ENCODE data around the gene PCDHA3.
"Not testable (repeated sequence)": the region's sequence is repeated elsewhere in the genome, so short reads cannot be mapped to it uniquely, and the experiment has no call there.

The PCDHA3 gene

DNA sequence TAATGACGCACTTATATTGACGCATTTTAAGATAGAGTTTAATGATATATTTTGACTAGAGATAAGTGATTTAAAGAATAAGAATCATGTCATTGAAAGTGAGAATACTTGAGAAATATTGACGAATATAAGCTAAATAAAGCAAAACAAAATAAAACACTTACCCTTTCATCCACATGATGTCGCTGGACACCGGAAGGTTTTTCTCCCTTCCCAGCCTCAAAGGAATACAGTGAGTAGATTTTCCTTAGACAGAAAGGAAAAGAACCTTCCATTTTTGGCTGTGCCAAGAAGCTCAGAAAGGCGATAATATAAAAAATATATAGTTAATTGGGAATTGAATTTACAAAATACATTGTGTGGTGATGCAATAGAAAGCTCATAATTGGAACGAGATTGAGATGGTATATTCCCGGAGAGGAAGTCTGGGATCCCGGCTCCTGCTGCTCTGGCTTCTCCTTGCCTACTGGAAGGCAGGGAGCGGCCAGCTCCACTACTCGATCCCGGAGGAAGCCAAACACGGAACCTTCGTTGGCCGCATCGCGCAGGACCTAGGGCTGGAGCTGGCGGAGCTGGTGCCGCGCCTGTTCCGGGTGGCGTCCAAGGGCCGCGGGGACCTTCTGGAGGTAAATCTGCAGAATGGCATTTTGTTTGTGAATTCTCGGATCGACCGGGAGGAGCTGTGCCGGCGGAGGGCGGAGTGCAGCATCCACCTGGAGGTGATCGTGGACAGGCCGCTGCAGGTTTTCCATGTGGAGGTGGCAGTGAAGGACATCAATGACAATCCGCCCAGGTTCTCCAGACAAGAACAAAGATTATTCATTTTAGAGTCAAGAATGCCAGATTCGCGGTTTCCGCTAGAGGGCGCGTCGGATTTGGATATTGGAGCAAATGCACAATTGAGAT is 20.8 kb downstream of the PCDHA3 start, which contains the start of gene PCDHA5:
PCDHA5 (plus strand) TSS at position 239 of the 906 bp plus-strand sequence.
- peak; percentile 47 for DNase-seq (ENCODE audit: low spot score)

DNA sequence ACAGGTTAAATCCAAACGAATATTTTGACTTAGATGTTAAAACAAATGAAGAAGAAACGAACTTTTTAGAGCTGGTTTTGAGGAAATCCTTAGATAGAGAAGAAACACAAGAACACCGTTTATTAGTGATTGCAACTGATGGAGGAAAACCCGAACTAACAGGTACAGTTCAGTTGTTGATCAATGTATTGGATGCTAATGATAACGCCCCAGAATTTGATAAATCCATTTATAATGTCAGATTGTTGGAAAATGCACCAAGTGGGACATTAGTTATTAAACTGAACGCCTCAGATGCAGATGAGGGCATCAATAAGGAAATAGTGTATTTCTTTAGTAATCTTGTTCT is 21.4 kb downstream of the PCDHA3 start:
- no peak for DNase-seq (ENCODE audit: low spot score)

DNA sequence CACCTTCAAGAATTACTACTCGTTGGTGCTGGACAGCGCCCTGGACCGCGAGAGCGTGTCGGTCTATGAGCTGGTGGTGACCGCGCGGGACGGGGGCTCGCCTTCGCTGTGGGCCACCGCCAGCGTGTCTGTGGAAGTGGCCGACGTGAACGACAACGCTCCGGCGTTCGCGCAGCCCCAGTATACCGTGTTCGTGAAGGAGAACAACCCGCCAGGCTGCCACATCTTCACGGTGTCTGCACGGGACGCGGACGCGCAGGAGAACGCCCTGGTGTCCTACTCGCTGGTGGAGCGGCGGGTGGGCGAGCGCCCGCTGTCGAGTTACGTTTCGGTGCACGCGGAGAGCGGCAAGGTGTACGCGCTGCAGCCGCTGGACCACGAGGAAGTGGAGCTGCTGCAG is 22.1 kb downstream of the PCDHA3 start:
- not testable (repeated sequence) for DNase-seq (ENCODE audit: low spot score)

DNA sequence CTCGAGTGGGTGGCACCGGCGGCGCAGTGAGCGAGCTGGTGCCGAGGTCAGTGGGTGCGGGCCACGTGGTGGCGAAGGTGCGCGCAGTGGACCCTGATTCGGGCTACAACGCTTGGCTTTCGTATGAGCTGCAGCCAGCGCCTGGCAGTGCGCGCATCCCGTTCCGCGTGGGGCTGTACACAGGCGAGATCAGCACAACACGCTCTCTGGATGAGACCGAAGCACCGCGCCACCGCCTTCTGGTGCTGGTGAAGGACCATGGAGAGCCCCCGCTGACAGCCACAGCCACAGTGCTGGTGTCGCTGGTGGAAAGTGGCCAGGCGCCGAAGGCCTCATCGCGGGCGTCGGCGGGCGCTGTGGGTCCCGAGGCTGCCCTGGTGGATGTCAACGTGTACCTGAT is 22.6 kb downstream of the PCDHA3 start:
- DNase-seq (ENCODE audit: low spot score) = no peak

DNA sequence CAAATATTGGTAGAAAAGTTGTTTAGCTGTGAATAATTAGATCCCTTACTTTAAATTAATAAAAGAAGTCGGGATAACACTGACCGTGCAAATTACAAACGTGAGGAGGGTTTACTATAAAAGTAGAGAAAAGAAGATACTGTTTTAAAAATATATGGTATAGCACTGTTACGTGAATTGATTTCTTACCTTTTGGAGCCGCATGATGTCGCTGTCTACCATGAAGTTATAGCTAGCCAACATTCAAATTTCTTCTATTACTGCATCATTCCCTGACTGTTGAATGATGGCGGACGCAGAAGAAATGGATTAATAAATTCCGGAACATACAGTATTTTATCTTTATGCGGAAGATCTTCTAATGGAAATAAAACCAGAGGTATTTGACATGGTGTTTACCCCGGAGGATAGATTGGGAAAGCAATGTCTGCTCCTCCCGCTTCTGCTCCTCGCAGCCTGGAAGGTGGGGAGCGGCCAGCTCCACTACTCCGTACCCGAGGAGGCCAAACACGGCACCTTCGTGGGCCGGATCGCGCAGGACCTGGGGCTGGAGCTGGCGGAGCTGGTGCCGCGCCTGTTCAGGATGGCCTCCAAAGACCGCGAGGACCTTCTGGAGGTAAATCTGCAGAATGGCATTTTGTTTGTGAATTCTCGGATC is 27.0 kb downstream of the PCDHA3 start, which contains the start of gene PCDHA6:
PCDHA6 (plus strand) TSS at position 257 of the 658 bp plus-strand sequence; CDS start at position 389, 132 bp downstream.
- DNase-seq (ENCODE audit: low spot score) = no peak

DNA sequence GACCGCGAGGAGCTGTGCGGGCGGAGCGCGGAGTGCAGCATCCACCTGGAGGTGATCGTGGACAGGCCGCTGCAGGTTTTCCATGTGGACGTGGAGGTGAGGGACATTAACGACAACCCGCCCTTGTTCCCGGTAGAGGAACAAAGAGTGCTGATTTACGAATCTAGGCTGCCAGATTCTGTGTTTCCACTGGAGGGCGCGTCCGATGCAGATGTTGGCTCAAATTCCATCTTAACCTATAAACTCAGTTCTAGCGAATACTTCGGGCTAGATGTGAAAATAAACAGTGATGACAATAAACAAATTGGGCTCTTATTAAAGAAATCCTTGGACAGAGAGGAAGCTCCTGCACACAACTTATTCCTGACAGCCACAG is 27.5 kb downstream of the PCDHA3 start:
- DNase-seq (ENCODE audit: low spot score) = no peak

DNA sequence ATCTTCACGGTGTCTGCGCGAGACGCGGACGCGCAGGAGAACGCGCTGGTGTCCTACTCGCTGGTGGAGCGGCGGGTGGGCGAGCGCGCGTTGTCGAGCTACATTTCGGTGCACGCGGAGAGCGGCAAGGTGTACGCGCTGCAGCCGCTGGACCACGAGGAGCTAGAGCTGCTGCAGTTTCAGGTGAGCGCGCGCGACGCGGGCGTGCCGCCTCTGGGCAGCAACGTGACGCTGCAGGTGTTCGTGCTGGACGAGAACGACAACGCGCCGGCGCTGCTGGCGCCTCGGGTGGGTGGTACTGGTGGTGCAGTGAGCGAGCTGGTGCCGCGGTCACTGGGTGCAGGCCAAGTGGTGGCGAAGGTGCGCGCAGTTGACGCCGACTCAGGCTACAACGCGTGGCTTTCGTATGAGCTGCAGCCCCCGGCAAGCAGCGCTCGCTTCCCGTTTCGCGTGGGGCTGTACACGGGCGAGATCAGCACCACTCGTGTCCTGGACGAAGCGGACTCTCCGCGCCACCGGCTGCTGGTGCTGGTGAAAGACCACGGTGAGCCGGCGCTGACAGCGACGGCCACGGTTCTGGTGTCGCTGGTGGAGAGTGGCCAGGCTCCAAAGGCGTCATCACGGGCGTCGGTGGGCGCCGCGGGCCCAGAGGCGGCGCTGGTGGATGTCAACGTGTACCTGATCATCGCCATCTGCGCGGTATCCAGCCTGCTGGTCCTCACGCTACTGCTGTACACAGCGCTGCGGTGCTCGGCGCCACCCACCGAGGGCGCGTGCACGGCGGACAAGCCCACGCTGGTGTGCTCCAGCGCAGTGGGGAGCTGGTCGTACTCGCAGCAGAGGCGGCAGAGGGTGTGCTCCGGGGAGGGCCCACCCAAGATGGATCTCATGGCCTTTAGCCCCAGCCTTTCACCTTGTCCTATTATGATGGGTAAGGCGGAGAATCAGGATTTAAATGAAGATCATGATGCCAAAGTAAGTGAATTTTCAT is 28.9 kb downstream of the PCDHA3 start:
- DNase-seq (ENCODE audit: low spot score) = not testable (repeated sequence)

DNA sequence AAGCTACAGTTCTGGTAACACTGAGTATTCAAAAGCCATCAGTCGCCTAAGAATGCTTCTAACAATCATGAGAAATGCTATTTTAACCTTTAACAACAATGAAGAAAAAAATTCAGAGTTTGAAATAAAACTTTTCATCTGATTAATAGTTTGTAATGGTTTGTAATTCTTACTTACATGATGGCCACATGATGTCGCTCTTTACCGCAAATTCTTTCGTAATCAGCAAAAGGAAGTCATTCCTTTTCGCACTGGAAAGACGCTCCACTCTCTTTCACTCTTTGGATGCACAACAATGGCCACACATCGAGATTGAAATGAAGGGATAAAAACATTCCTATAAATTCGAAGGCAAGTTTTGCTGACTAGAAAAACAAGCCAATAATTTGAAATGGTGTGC is 33.1 kb downstream of the PCDHA3 start, which contains the start of gene PCDHA7:
PCDHA7 (plus strand) TSS at position 277 of the 400 bp plus-strand sequence; CDS start at position 392, 115 bp downstream.
- no peak for DNase-seq (ENCODE audit: low spot score)

DNA sequence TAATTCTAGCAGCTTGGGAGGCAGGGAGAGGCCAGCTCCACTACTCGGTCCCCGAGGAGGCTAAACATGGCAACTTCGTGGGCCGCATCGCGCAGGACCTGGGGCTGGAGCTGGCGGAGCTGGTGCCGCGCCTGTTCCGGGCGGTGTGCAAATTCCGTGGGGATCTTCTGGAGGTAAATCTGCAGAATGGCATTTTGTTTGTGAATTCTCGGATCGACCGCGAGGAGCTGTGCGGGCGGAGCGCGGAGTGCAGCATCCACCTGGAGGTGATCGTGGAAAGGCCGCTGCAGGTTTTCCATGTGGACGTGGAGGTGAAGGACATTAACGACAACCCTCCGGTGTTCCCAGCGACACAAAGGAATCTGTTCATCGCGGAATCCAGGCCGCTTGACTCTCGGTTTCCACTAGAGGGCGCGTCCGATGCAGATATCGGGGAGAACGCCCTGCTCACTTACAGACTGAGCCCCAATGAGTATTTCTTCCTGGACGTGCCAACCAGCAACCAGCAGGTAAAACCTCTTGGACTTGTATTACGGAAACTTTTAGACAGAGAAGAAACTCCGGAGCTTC is 33.7 kb downstream of the PCDHA3 start:
- not testable (repeated sequence) for DNase-seq (ENCODE audit: low spot score)

DNA sequence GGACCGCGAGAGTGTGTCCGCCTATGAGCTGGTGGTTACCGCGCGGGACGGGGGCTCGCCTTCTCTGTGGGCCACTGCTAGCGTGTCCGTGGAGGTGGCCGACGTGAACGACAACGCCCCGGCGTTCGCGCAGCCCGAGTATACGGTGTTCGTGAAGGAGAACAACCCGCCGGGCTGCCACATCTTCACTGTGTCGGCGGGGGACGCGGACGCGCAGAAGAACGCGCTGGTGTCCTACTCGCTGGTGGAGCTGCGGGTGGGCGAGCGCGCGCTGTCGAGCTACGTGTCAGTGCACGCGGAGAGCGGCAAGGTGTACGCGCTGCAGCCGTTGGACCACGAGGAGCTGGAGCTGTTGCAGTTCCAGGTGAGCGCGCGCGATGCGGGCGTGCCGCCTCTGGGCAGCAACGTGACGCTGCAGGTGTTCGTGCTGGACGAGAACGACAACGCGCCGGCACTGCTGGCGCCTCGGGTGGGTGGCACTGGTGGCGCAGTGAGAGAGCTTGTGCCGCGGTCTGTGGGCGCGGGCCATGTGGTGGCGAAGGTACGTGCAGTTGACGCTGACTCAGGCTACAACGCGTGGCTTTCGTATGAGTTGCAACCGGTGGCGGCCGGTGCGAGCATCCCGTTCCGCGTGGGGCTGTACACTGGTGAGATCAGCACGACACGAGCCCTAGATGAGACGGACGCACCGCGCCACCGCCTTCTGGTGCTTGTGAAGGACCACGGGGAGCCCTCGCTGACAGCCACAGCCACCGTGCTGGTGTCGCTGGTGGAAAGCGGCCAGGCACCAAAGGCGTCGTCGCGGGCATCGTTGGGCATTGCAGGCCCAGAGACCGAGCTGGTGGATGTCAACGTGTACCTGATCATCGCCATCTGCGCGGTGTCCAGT is 35.0 kb downstream of the PCDHA3 start:
- DNase-seq (ENCODE audit: low spot score) = no peak

DNA sequence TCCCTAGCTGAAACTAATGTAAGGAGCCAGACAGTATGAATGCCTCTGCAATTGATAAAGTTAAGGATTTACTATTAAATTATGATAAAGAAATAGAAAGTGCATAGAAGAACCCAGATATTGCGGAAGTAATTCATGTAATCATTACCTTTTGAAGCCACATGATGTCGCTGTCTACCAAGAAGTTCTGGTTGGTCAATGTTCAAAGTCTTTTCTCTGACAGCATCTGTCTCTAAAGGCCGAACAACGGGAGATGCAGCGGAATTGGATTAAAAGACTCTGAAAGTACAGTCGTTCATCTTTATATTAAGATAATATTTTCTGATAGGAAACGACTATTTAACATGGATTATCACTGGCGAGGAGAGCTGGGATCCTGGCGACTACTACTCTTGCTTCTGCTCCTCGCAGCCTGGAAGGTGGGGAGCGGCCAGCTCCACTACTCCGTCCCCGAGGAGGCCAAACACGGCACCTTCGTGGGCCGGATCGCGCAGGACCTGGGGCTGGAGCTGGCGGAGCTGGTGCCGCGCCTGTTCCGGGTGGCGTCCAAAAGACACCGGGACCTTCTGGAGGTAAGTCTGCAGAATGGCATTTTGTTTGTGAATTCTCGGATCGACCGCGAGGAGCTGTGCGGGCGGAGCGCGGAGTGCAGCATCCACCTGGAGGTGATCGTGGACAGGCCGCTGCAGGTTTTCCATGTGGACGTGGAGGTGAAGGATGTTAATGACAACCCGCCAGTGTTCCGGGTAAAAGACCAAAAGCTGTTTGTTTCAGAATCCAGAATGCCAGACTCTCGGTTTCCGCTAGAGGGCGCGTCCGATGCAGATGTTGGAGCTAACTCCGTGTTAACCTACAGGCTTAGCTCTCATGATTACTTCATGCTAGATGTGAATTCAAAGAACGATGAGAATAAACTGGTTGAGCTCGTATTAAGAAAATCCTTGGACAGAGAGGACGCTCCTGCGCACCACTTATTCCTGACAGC is 40.4 kb downstream of the PCDHA3 start, which contains the start of gene PCDHA8:
PCDHA8 (plus strand) TSS at position 210 of the 985 bp plus-strand sequence; CDS start at position 345, 135 bp downstream.
- DNase-seq (ENCODE audit: low spot score) = peak; percentile 72

DNA sequence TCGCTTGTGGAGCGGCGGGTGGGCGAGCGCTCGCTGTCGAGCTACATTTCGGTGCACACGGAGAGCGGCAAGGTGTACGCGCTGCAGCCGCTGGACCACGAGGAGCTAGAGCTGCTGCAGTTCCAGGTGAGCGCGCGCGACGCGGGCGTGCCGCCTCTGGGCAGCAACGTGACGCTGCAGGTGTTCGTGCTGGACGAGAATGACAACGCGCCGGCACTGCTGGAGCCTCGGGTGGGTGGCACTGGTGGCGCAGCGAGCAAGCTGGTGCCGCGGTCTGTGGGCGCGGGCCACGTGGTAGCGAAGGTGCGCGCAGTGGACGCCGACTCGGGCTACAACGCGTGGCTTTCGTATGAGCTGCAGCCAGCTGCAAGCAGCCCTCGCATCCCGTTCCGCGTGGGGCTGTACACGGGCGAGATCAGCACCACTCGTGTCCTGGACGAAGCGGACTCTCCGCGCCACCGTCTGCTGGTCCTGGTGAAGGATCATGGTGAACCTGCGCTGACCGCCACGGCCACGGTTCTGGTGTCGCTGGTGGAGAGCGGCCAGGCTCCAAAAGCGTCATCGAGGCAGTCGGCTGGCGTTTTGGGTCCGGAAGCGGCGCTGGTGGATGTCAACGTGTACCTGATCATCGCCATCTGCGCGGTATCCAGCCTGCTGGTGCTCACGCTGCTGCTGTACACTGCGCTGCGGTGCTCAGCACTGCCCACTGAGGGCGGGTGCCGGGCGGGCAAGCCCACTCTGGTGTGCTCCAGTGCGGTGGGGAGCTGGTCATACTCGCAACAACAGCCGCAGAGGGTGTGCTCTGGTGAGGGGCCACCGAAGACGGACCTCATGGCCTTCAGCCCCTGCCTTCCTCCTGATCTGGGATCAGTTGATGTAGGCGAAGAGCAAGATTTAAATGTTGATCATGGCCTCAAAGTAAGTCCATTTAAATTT is 42.2 kb downstream of the PCDHA3 start:
- no peak for DNase-seq (ENCODE audit: low spot score)

DNA sequence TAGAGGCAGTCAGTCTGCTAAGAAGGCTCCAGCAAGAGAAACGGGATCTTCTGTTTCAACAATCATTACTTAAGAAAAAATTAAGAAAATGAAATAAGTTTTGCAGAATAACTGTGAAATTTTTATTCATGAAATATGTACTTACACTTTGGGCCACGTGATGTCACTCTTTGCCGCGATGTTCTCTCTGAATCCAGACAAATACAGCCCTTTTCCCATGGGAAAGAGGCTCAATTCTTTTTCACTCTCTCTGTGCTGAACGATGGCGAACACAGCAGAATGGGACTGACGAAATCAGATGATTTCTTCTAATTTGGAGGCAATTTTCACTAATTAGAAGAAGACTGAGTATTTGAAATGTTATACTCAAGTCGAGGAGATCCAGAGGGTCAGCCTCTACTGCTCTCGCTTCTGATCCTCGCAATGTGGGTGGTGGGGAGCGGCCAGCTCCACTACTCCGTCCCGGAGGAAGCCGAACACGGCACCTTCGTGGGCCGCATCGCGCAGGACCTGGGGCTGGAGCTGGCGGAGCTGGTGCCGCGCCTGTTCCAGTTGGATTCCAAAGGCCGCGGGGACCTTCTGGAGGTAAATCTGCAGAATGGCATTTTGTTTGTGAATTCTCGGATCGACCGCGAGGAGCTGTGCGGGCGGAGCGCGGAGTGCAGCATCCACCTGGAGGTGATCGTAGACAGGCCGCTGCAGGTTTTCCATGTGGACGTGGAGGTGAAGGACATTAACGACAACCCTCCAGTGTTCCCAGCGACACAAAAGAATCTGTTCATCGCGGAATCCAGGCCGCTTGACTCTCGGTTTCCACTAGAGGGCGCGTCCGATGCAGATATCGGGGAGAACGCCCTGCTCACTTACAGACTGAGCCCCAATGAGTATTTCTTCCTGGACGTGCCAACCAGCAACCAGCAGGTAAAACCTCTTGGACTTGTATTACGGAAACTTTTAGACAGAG is 47.6 kb downstream of the PCDHA3 start, which contains the start of gene PCDHA9:
PCDHA9 (plus strand) TSS at position 244 of the 964 bp plus-strand sequence; CDS start at position 358, 114 bp downstream.
- DNase-seq (ENCODE audit: low spot score) = not testable (repeated sequence)

DNA sequence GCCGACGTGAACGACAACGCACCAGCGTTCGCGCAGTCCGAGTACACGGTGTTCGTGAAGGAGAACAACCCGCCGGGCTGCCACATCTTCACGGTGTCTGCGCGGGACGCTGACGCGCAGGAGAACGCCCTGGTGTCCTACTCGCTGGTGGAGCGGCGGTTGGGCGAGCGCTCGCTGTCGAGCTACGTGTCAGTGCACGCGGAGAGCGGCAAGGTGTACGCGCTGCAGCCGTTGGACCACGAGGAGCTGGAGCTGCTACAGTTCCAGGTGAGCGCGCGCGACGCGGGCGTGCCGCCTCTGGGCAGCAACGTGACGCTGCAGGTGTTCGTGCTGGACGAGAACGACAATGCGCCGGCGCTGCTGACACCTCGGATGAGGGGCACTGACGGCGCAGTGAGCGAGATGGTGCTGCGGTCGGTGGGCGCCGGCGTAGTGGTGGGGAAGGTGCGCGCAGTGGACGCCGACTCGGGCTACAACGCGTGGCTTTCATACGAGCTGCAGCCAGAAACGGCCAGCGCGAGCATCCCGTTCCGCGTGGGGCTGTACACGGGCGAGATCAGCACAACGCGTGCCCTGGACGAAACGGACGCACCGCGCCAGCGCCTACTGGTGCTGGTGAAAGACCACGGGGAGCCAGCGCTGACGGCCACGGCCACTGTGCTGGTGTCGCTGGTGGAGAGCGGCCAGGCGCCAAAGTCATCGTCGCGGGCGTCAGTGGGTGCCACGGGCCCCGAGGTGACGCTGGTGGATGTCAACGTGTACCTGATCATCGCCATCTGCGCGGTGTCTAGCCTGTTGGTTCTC is 49.2 kb downstream of the PCDHA3 start:
- DNase-seq (ENCODE audit: low spot score) = not testable (repeated sequence)
